HFFc6 (cell line): ENCODE results near the gene MCTP2. TPM values are rescaled to one million over a fixed set of nuclear protein-coding genes. Genes with fewer than 3 reads are reported as not detected.

Experiments
- DNase-seq: peaks from one replicate; pipeline ENCODE4 v3.0.0-alpha.2; 2018
- H3K27ac Mint-ChIP-seq: 2 replicates; pipeline ENCODE4 v1.8.0; 2020; ENCODE audit warnings: mild to moderate bottlenecking, mixed read lengths
- H3K27me3 Mint-ChIP-seq: 2 replicates; pipeline ENCODE4 v1.8.0; 2021; ENCODE audit warnings: mild to moderate bottlenecking, moderate library complexity, mixed read lengths; ENCODE audit not compliant: insufficient read depth
- H3K36me3 Mint-ChIP-seq: 2 replicates; pipeline ENCODE4 v1.8.0; 2021; ENCODE audit warnings: low read depth, mixed read lengths
- H3K4me1 Mint-ChIP-seq: 2 replicates; pipeline ENCODE4 v1.8.0; 2020; ENCODE audit warnings: low read depth, mixed read lengths
- H3K4me3 Mint-ChIP-seq: 2 replicates; pipeline ENCODE4 v1.8.0; 2020; ENCODE audit warnings: mild to moderate bottlenecking, moderate library complexity, mixed read lengths
- H3K9me3 Mint-ChIP-seq: 2 replicates; pipeline ENCODE4 v1.8.0; 2020; ENCODE audit warnings: mild to moderate bottlenecking, mixed read lengths
- CTCF ChIP-seq: fragments of 200-600 bp; sonication (generic); IDR thresholded peaks from 2 replicates; pipeline ENCODE4 v1.5.0; 2021; ENCODE audit warnings: antibody characterized with exemption, mild to moderate bottlenecking
- total RNA-seq, 6 experiments: library from RNA; stranded (reverse); fragmentation: NEBNext Ultra II Directional; extraction: Animal tissue kit (Norgen Biotek cat#: 25700); gene quantifications; 2 replicates in 1 of 6; 3 replicates in 5 of 6; pipeline ENCODE4 v1.2.3, GENCODE V29; 2021

Gene MCTP2
- total RNA-seq, 6 experiments from 2014 or later = 0.63 to 4.4 (median 1.0) TPM

DNA sequence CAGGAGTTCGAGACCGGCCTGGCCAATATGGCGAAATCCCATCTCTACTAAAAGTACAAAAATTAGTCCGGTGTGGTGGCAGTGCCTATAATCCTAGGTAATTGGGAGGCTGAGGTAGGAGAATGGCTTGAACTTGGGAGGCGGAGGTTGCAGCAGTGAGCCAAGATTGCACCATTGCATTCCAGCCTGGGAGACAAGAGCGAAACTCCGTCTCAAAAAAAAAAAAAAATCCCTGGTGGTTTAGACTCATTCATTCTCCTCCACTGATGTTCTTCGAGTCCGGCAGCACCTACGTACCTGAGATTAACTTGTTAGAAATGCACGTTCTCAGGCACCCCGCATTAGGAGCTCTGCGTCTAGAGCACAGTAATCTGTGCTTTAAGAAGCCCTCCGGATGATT lies 3.7 kb downstream of the MCTP2 start:
- Mint-ChIP-seq H3K9me3 (peaks cover 9% of the 10 kb centered on the region; the same call in 1 of the 2 replicates), H3K27me3 (no peaks in the 10 kb centered on the region), H3K4me1 (peaks cover 20% of the 10 kb centered on the region), H3K36me3 (no peaks in the 10 kb centered on the region), H3K27ac (no peak overlapping the region), H3K4me3 (no peak overlapping the region)
- no peak for TF ChIP-seq CTCF
- no peak for DNase-seq

- Mint-ChIP-seq H3K36me3 (no peaks in the 10 kb centered on the region), H3K4me1 (peaks cover 14% of the 10 kb centered on the region)
- no peak for DNase-seq
These were observed 4.3 kb downstream of the MCTP2 start for GRCh38 chr15:94235646-94236045.

GRCh38 chr15:94236608-94237007 lies 5.2 kb downstream of the MCTP2 start:
- TF ChIP-seq CTCF = no peak
- peaks cover 9% of the 10 kb centered on the region; the same call in 1 of the 2 replicates for H3K9me3 Mint-ChIP-seq
- H3K36me3 Mint-ChIP-seq = no peaks in the 10 kb centered on the region
- no peak for DNase-seq
- H3K4me3 Mint-ChIP-seq = no peak overlapping the region
- no peak overlapping the region for H3K27ac Mint-ChIP-seq
- peaks cover 11% of the 10 kb centered on the region; the same call in 1 of the 2 replicates for H3K4me1 Mint-ChIP-seq
- no peaks in the 10 kb centered on the region for H3K27me3 Mint-ChIP-seq

More at GRCh38 chr15:94235646-94236045, 4.3 kb downstream of the MCTP2 start:
- H3K27ac Mint-ChIP-seq = no peak overlapping the region
- TF ChIP-seq CTCF = no peak
- H3K4me3 Mint-ChIP-seq = no peak overlapping the region
- H3K27me3 Mint-ChIP-seq = no peaks in the 10 kb centered on the region
- H3K9me3 Mint-ChIP-seq = peaks cover 9% of the 10 kb centered on the region; the same call in 1 of the 2 replicates

GRCh38 chr15:94237903-94238302 lies 6.5 kb downstream of the MCTP2 start:
- TF ChIP-seq CTCF = no peak
- H3K27me3 Mint-ChIP-seq = no peaks in the 10 kb centered on the region
- DNase-seq = no peak
- H3K27ac Mint-ChIP-seq = no peak overlapping the region
- H3K4me1 Mint-ChIP-seq = peaks cover 11% of the 10 kb centered on the region; the same call in 1 of the 2 replicates
- H3K36me3 Mint-ChIP-seq = no peaks in the 10 kb centered on the region
- no peak overlapping the region; the same call in 1 of the 2 replicates for H3K4me3 Mint-ChIP-seq
- H3K9me3 Mint-ChIP-seq = peaks cover 9% of the 10 kb centered on the region; the same call in 1 of the 2 replicates

GRCh38 chr15:94238539-94239118 lies 7.3 kb downstream of the MCTP2 start:
- H3K36me3 Mint-ChIP-seq = no peaks in the 10 kb centered on the region
- H3K4me3 Mint-ChIP-seq = no peak overlapping the region
- TF ChIP-seq CTCF = no peak
- peaks cover 9% of the 10 kb centered on the region; the same call in 1 of the 2 replicates for H3K9me3 Mint-ChIP-seq
- no peaks in the 10 kb centered on the region for H3K27me3 Mint-ChIP-seq
- H3K4me1 Mint-ChIP-seq = peaks cover 11% of the 10 kb centered on the region; the same call in 1 of the 2 replicates
- H3K27ac Mint-ChIP-seq = no peak overlapping the region
- no peak for DNase-seq
